ENCODE measurements around the gene LGR5.
"Not testable (repeated sequence)": the region's sequence is repeated elsewhere in the genome, so short reads cannot be mapped to it uniquely, and the experiment has no call there.

LGR5 gene

DNA sequence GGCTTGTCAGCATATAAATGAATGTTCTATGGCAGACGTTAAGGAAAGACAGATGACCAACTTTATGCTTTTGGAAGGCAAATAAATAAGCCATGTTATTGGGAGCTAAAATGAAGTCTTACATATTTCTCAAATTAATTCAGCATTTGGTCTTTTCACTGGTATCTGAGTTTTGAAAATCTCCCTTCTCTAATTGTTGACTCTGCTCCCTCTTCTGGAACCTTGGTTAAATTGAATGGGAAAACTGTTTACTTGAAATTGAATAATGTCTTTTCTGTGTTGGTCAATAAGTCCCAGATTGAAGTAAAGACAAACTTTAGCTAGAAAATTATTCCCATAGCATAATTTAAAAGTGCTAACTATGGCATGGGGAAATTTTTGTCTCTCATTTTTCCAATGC lies 38.7 kb downstream of the LGR5 start:
- Mint-ChIP-seq H3K36me3 (ENCODE audit: low read depth) (no peaks in the 10 kb centered on the region), H3K9me3 (no peaks in the 10 kb centered on the region), H3K4me1 (no peaks in the 10 kb centered on the region), H3K4me3 (no peak overlapping the region), H3K27ac (no peak overlapping the region), H3K27me3 (no peaks in the 10 kb centered on the region)
- DNase-seq (no peak), ATAC-seq (no peak)

GRCh38 chr12:71484272-71484905 lies 44.8 kb downstream of the LGR5 start:
- Mint-ChIP-seq H3K4me1 (no peaks in the 10 kb centered on the region), H3K4me3 (no peak overlapping the region), H3K9me3 (no peaks in the 10 kb centered on the region), H3K27ac (no peak overlapping the region), H3K27me3 (no peaks in the 10 kb centered on the region), H3K36me3 (ENCODE audit: low read depth) (no peaks in the 10 kb centered on the region)
- ATAC-seq = no peak
- no peak for DNase-seq

GRCh38 chr12:71490844-71491243 lies 51.2 kb downstream of the LGR5 start:
- not testable (repeated sequence) for ATAC-seq

GRCh38 chr12:71492604-71493003 lies 53.0 kb downstream of the LGR5 start:
- Mint-ChIP-seq H3K36me3 (ENCODE audit: low read depth) (no peaks in the 10 kb centered on the region), H3K27me3 (no peaks in the 10 kb centered on the region), H3K4me1 (no peaks in the 10 kb centered on the region), H3K4me3 (no peak overlapping the region), H3K9me3 (peaks cover 3% of the 10 kb centered on the region), H3K27ac (no peak overlapping the region)
- ATAC-seq (no peak), DNase-seq (no peak)

More at GRCh38 chr12:71490844-71491243, 51.2 kb downstream of the LGR5 start:
- not testable (repeated sequence) for H3K4me1 Mint-ChIP-seq; H3K27me3 Mint-ChIP-seq; H3K9me3 Mint-ChIP-seq; H3K27ac Mint-ChIP-seq; DNase-seq; H3K4me3 Mint-ChIP-seq; H3K36me3 Mint-ChIP-seq (ENCODE audit: low read depth)

- no peaks in the 10 kb centered on the region for H3K36me3 Mint-ChIP-seq (ENCODE audit: low read depth)
- H3K9me3 Mint-ChIP-seq = peaks cover 3% of the 10 kb centered on the region
- H3K27ac Mint-ChIP-seq = no peak overlapping the region
- H3K27me3 Mint-ChIP-seq = no peaks in the 10 kb centered on the region
- peaks cover 9% of the 10 kb centered on the region for H3K4me1 Mint-ChIP-seq
- DNase-seq (no peak), ATAC-seq (no peak)
- no peak overlapping the region for H3K4me3 Mint-ChIP-seq
These were observed 60.2 kb downstream of the LGR5 start for GRCh38 chr12:71499834-71500233.

DNA sequence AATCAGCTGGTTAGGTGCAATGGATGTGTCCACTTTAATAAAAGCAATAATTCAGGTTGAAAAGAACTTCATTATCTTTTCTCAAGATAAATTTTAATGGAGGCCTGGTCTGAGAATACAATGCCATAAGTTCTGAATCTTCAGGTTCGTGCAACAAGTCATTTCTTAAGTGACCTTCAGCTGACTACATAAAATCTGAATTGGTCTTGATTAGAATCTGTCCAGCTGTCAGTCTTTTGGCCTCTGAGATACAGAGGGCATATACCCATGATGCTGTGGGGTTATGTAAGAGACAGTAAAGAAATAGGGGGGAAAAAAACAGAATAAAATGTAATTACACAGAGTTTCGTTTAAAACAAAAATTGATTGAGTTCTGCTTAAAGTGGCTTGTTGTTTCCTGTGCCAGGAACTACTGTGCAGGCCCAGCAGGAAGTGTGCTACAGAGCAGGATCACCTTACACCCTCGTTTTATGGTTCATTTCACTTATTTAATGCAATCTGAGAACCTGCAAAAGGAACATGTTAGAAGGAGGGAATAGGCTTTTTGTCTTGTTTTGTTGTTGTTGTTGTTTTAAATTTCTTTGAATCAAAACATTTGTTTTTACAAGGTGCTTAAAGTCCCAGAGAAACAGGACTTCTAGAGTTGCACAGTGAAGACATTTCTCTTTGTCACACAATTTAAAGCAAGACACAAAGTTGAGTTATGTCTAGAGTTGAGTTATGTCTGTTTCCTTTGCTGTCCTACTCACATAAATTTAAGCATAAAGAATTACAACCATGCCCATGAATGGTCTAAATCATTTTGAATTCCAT lies 64.2 kb downstream of the LGR5 start:
- Mint-ChIP-seq H3K27ac (no peak overlapping the region), H3K4me1 (peaks cover 9% of the 10 kb centered on the region), H3K9me3 (no peaks in the 10 kb centered on the region), H3K4me3 (no peak overlapping the region), H3K36me3 (ENCODE audit: low read depth) (no peaks in the 10 kb centered on the region), H3K27me3 (no peaks in the 10 kb centered on the region)
- no peak for DNase-seq
- ATAC-seq = no peak

- Mint-ChIP-seq H3K9me3 (no peaks in the 10 kb centered on the region), H3K27ac (no peak overlapping the region), H3K4me3 (no peak overlapping the region), H3K36me3 (ENCODE audit: low read depth) (no peaks in the 10 kb centered on the region), H3K4me1 (peaks cover 9% of the 10 kb centered on the region), H3K27me3 (no peaks in the 10 kb centered on the region)
- no peak for DNase-seq
- no peak for ATAC-seq
These were observed 64.9 kb downstream of the LGR5 start for GRCh38 chr12:71504476-71504875.

DNA sequence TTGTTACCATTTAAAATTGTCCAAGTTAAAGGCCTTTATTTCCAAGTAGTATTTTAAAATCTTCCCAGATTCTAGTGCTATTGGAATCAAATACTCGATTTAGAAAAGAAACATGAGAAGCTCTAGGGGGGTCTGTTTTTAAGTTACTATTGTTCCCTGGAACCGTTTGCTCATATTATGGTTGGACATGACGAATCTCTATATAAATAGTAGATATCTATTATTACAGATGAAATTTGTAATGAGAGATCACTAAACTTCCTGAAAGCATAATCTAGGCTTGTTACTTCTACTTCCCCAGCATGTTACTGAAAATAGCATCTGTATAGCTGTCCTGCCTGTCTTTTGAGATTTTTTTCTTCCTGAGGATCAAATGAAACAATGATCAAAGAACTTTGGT lies 70.1 kb downstream of the LGR5 start:
- Mint-ChIP-seq H3K27ac (no peak overlapping the region), H3K36me3 (ENCODE audit: low read depth) (no peaks in the 10 kb centered on the region)

GRCh38 chr12:71517145-71517846 lies 77.7 kb downstream of the LGR5 start:
- no peak overlapping the region for H3K4me3 Mint-ChIP-seq
- no peak overlapping the region for H3K27ac Mint-ChIP-seq
- ATAC-seq = no peak
- DNase-seq = no peak
- H3K9me3 Mint-ChIP-seq = no peaks in the 10 kb centered on the region
- peaks cover 12% of the 10 kb centered on the region for H3K27me3 Mint-ChIP-seq
- H3K4me1 Mint-ChIP-seq = no peaks in the 10 kb centered on the region
- no peaks in the 10 kb centered on the region for H3K36me3 Mint-ChIP-seq (ENCODE audit: low read depth)

More for the DNA sequence above, 70.1 kb downstream of the LGR5 start:
- H3K4me1 Mint-ChIP-seq = no peaks in the 10 kb centered on the region
- DNase-seq (no peak), ATAC-seq (no peak)
- peaks cover 6% of the 10 kb centered on the region for H3K27me3 Mint-ChIP-seq
- H3K9me3 Mint-ChIP-seq = no peaks in the 10 kb centered on the region
- H3K4me3 Mint-ChIP-seq = no peak overlapping the region

- ATAC-seq = no peak
- H3K4me1 Mint-ChIP-seq = no peaks in the 10 kb centered on the region
- H3K36me3 Mint-ChIP-seq (ENCODE audit: low read depth) = no peaks in the 10 kb centered on the region
- no peak overlapping the region for H3K27ac Mint-ChIP-seq
- DNase-seq = no peak
- no peak overlapping the region for H3K4me3 Mint-ChIP-seq
- H3K9me3 Mint-ChIP-seq = no peaks in the 10 kb centered on the region
- peaks cover 9% of the 10 kb centered on the region for H3K27me3 Mint-ChIP-seq
These were observed 81.5 kb downstream of the LGR5 start for GRCh38 chr12:71521125-71521524.

- DNase-seq = no peak
- Mint-ChIP-seq H3K36me3 (ENCODE audit: low read depth) (no peaks in the 10 kb centered on the region), H3K4me1 (no peaks in the 10 kb centered on the region), H3K9me3 (no peaks in the 10 kb centered on the region), H3K27ac (no peak overlapping the region), H3K27me3 (peaks cover 9% of the 10 kb centered on the region), H3K4me3 (no peak overlapping the region)
- ATAC-seq = no peak
These were observed 85.0 kb downstream of the LGR5 start for GRCh38 chr12:71524626-71525025.

DNA sequence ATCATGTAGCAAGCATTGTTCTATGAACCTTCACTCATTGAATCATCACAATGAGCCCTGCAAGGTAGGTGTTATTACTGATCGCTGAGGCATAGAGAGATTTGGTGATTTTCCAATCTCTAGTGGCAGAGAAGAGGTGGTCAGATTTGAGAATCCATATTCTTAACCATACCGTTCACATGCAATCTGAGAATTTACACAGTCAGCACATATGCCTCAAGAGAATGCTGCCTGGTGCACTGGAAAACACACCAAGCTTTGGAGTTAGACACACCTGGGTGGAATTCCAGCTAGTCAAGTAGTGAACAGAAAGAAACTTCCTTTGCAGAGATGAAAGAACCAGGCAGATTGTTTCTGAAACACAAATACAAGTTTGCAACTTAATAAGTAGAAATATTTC lies 94.1 kb downstream of the LGR5 start:
- Mint-ChIP-seq H3K27me3 (no peaks in the 10 kb centered on the region), H3K36me3 (ENCODE audit: low read depth) (no peaks in the 10 kb centered on the region)

DNA sequence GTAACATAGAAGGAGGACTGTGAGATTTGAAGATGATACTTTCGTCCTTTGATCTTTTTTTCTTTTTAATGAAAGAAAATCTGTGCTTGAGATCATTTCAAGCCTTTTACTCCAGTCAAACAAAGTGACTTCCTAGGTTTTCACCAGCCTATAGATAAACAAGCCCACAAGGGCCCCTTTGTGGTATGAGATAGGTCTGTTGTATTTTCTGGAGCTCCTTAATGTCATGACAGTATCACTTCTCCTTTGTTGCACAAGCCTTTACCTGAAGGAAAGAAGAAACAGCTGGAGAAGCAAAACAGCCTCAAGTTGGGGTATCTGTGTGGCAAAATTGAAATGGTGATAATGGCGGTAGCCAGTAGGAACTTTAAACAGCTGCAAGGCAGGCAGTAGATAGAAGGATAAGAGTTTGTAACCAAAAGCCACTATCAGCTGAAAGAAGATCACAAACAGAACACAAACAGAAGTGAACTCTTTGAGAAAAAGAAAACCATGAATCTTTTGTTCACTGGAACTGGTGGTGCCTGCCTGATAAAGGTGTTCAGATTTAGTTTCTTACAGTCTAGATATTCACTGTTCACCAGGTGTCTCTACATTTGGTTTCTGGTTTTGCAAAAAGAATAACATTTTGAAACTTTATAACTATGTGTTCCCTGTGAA lies 96.8 kb downstream of the LGR5 start:
- H3K27ac Mint-ChIP-seq = no peak overlapping the region
- ATAC-seq (no peak), DNase-seq (no peak)
- no peaks in the 10 kb centered on the region for H3K4me1 Mint-ChIP-seq
- no peaks in the 10 kb centered on the region for H3K36me3 Mint-ChIP-seq (ENCODE audit: low read depth)
- H3K27me3 Mint-ChIP-seq = no peaks in the 10 kb centered on the region
- no peak overlapping the region for H3K4me3 Mint-ChIP-seq
- H3K9me3 Mint-ChIP-seq = no peaks in the 10 kb centered on the region

More for the DNA sequence above, 94.1 kb downstream of the LGR5 start:
- Mint-ChIP-seq H3K9me3 (no peaks in the 10 kb centered on the region), H3K4me3 (no peak overlapping the region), H3K4me1 (no peaks in the 10 kb centered on the region), H3K27ac (no peak overlapping the region)
- no peak for DNase-seq
- ATAC-seq = no peak

DNA sequence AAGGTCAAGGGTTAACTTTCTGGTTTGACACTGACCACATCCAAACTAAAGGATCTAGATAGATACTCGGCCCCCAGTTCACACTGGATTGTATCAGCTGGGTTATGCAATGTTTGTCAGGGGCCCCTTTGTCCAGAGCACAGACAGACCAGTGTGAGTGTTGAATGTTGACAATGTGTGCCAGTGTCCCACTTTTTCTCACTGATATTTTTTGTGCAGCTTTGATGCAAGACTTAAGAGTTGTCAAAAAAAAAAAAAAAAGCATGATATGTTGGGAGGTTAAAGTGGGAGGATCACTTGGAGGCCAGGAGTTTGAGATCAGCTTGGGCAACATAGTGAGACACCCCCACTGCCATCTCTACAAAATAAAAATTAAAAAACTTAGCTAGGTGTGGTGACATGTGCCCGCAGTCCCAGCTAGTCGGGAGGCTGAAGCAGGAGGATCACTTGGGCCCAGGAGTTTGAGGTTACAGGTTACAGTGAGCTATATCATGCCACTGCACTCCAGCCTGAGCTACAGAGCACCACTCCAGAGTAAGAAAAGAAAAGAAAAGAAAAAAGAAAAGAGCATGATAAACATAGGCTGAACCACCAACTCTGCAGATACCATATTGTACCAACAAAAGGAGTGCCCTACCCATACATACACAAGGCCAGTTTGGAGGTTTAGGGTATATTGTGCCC lies 97.5 kb downstream of the LGR5 start:
- no peaks in the 10 kb centered on the region for H3K27me3 Mint-ChIP-seq
- ATAC-seq = no peak
- no peaks in the 10 kb centered on the region for H3K4me1 Mint-ChIP-seq
- H3K9me3 Mint-ChIP-seq = no peaks in the 10 kb centered on the region
- H3K36me3 Mint-ChIP-seq (ENCODE audit: low read depth) = no peaks in the 10 kb centered on the region
- no peak overlapping the region for H3K27ac Mint-ChIP-seq
- DNase-seq = no peak
- no peak overlapping the region for H3K4me3 Mint-ChIP-seq
